GM19463 (cell line): ENCODE measurements around the gene RNF114.
"Not testable (repeated sequence)": the region's sequence is repeated elsewhere in the genome, so short reads cannot be mapped to it uniquely, and the experiment has no call there.

Experiments
- ATAC-seq: cut with Tn5 transposase; IDR thresholded peaks from one replicate; pipeline ENCODE4 v1.9.1; 2021; ENCODE audit warnings: mild to moderate bottlenecking, moderate library complexity; ENCODE audit not compliant: unreplicated experiment

The RNF114 gene

DNA sequence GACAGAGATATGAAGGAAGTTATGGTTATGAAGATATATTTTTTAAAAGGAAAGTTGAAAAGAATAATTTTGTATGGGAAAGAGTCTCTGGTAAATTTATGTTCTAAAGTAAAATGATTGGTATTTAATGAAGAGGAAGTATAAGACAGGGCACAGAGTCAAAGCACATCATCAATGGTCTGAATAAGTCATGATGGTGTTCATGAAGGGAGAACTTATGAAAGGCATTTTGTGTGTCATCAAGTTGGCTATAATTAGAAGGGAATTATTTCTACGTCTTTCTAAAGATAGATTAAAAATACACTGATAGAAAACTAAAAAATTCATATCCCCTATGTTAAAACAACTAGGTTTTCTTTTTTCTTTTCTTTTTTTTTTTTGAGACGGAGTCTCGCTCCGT lies 25.2 kb downstream of the RNF114 start:
- ATAC-seq, result no peak

GRCh38 chr20:49964964-49965780 lies 29.0 kb downstream of the RNF114 start:
- ATAC-seq, result no peak

GRCh38 chr20:49965781-49966305 lies 29.6 kb downstream of the RNF114 start:
- ATAC-seq, result no peak

DNA sequence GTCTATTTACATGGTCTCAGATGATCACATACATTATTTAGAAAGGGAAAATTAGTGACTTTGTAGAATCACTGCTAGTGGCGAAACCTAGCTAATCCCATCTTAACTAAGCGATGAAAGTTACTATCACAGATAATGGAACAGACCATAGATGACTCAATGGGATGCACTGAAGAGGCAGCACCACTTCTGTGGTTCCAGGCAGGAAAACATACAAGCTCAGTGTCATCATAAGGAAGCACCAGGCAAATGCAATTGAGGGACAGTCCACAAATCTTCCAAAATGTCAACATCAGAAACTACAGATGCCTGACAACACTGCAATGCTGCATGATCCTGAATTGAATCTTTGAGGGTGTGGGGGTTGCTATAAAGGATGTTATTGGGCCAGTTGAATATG lies 30.7 kb downstream of the RNF114 start:
- ATAC-seq, result no peak

GRCh38 chr20:49969234-49969633 lies 33.0 kb downstream of the RNF114 start:
- no peak for ATAC-seq

- no peak for ATAC-seq
Observed at GRCh38 chr20:49969946-49970345, 33.7 kb downstream of the RNF114 start.

DNA sequence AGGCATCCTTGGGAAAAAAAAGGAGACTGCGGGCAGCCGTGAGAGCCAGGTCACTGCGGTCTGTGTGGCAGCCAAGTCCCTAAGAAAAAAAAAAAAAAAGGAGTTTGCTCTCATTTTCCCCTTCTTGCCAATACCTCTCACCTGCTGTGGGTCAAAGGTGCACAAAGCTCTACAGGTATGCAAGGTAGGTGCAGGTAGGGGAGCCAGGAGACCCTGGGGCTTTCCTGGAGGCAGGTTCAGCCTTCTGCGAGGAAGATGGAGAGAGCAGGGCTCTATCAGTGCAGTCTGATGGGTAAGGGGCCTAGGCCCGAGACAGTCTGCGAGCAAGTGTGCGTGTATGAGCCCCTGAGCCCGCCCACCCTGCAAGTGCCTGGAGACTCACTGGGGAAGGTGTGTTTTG lies 34.3 kb downstream of the RNF114 start:
- ATAC-seq, result no peak

- ATAC-seq, result no peak
Observed at GRCh38 chr20:49973981-49974380, 37.8 kb downstream of the RNF114 start.

DNA sequence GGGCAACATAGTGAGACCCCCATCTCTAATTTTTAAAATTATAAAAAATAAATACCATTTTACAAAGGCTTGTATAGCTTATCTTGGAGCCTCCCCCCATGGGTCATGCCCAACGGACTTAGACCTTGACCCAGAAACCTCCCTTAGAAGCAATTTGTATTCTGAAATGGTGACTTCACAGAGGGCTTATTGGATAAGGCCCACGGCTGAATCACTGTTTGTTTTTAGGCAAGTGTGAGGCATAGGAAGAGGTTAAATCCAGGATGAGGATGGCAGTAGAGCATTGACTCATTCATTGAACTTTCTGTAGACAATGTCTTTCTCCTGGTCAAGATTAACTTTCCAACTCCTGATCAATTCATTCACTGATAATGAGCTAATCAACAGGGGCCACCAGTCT lies 40.3 kb downstream of the RNF114 start:
- ATAC-seq, result no peak

GRCh38 chr20:49977740-49978139 lies 41.5 kb downstream of the RNF114 start:
- ATAC-seq, result not testable (repeated sequence)

- ATAC-seq, result no peak
Observed at GRCh38 chr20:49978685-49979029, 42.5 kb downstream of the RNF114 start.

DNA sequence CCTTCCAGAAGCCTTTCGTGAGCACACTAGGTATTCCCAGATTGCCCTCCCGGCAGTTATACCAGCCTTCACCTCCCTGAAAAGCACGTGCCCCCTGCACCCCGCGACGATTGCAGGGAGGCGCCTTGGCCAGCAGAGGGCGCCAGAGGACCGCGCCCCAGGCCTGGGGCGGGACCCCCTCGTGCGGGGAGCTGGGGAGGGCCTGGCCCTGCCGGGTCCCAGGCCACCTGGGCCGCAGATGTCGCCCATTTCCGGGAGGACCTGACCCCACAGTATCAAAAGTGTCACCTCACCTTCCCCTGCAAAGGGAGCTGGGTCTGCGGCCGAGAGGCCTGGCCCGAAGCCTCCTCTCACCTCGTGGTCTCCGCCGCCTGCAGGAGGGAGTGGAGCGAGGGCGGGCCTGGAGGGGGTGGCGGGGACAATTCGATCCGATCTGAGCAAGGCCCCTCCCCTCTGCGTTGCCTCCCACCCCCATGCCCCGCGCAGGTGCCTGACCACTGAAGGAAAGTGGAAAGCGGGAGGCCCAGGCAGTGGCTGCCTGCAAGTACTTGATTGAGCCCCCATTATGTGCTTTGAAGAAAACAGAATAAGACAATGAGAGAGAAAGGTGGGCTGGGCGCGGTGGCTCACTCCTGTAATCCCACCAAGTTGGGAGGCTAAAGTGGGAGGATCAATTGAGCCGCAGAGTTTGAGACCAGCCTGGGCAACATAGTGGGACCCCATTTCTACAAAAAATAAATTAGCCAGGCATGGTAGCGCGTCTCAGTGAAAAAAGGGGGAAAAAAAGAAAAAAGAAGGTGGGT lies 43.0 kb downstream of the RNF114 start:
- ATAC-seq, result no peak

DNA sequence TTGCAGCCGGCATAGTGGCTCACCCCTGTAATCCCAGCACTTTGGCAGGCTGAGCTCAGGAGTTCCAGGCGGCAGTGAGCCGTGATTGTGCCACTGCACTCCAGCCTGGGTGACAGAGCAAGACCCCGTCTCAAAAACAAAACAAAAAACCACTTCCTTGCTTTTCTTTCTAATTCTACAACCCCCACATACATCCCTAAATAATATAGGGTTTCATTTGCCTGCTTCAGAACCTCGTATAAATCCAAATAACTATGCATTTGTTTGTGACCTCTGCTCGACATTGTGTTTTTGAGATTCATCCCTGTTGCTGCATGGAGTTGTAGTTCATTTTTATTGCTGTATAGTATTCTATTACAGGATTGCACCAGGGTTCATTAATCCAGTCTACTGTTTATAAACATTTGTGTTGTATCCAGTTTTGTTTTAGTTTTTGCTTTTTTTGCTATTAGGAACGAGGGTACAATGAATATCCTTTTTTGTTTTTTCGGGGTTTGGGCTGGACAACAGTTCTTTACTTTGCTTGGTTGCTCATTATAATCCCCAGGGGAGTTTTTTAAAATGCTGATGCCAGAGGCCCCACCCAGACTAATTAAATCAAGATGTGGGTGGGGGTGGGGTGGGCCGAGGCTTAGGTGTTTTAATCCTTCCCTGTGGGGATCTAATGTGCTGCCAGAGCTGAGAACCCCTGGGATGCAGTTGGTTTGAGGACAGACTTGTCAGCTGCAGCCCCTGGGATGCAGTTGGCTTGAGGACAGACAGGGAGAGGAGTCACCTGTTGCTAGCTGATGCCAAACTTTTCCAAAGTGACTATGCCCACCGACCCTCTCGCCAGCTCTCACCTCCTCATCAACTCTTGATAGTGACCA lies 44.2 kb downstream of the RNF114 start:
- no peak for ATAC-seq

- no peak for ATAC-seq
Observed at GRCh38 chr20:49981218-49982071, 45.2 kb downstream of the RNF114 start.

DNA sequence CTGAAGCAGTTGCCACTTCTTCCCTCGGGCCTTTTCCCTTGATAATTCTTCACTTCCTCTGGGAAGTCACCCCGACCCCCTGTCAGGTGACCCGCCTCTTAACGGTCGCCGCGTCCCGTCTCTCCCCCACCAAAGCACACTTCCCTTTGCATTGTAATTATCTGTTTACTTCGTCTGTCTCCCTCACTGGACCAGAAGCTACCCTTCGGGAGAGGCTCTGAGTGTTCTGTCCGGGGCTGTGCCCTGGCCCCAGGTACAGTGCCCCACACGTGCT lies 45.8 kb downstream of the RNF114 start:
- no peak for ATAC-seq

DNA sequence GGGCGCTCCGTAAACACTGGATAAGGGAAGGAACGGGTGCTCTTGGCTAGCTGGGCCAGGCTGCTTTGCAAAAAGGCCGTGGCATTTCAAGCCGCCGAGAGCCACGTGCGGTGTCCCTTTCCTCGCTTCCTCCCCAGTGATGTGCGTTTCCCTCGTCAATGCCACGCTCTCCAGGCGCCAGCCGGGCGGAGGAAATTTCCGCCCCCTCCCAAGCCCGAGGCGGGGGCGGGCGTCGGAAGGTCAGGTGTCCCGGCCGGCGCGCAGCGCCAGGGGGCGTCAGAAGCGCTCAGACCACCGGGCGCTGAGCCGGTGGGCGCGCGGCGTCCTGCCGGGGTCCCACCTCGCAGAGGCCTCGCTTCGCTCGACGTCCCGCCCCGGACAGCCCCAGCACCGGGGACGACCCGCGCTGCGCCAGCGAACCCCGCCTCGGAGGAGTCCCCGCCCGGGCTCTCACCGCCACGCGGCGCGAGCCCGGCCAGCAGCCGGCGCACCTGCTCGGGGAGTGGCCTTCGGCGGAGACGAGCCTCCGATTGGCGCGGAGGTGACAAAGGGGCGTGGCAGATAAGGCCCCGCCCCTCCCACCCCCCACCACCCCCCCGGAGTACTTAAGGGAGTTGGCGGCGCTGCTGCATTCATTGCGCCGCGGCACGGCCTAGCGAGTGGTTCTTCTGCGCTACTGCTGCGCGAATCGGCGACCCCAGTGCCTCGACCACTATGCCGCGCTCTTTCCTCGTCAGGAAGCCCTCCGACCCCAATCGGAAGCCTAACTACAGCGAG lies 46.3 kb downstream of the RNF114 start, which contains the start of gene SNAI1:
SNAI1 (plus strand) TSS at position 635 of the 777 bp plus-strand sequence; CDS start at position 715, 80 bp downstream.
- ATAC-seq, result peak; percentile 90

DNA sequence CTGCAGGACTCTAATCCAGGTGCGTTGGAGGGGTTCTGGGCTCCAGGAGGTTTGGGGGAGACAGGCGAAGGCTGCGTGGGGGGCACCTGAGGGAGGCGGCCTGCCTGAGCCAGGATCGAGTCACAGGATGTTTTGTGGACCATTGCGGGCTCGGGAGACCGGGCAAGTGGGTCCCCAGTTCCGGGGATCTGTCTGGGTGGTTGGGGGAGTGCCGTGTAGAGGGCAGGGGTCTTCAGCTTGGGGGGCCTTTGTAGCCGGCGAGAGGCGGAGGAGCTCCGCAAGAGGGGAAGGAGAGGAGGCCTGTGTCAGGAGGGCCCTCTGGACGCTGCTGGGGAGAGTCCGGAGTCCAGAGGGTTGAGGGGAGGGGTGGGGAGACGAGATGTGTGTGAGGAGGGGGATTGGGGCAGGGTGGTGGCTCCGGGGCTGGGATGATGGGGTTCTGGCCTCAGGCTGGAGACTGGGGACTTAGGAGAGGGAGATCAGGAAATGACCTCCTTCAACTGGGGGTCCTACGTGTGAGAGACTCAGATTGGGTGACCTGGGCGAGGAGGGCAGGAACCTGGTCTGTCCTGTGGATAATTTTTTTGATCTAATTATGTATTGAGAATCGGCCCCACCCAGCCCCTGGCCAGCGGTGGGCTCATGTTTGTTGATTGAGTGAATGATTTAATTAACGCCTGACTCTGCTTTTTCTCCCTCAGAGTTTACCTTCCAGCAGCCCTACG lies 47.1 kb downstream of the RNF114 start:
- no peak for ATAC-seq

DNA sequence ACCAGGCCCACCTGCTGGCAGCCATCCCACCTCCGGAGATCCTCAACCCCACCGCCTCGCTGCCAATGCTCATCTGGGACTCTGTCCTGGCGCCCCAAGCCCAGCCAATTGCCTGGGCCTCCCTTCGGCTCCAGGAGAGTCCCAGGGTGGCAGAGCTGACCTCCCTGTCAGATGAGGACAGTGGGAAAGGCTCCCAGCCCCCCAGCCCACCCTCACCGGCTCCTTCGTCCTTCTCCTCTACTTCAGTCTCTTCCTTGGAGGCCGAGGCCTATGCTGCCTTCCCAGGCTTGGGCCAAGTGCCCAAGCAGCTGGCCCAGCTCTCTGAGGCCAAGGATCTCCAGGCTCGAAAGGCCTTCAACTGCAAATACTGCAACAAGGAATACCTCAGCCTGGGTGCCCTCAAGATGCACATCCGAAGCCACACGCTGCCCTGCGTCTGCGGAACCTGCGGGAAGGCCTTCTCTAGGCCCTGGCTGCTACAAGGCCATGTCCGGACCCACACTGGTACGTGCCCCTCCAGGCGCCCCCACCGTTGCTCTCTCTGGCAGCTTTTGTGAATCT lies 47.7 kb downstream of the RNF114 start:
- no peak for ATAC-seq
